GM10266 (cell line): ENCODE measurements around the gene GRM4.

Experiments
- DNase-seq: peaks from one replicate; pipeline ENCODE4 v3.0.0; 2012; ENCODE audit errors: extremely low spot score
- CTCF ChIP-seq: IDR thresholded peaks from 2 replicates; pipeline ENCODE4 v1.5.1; 2012; ENCODE audit warnings: mild to moderate bottlenecking, low read depth; ENCODE audit not compliant: control insufficient read depth, insufficient read depth; ENCODE audit errors: missing control alignments

GRM4 gene

GRCh38 chr6:34071136-34071883 lies 74.6 kb downstream of the GRM4 start:
- TF ChIP-seq CTCF, result no peak
- no peak for DNase-seq

- no peak for DNase-seq
- no peak for TF ChIP-seq CTCF
Observed at GRCh38 chr6:34070315-34071135, 75.4 kb downstream of the GRM4 start.

- no peak for TF ChIP-seq CTCF
- DNase-seq, result no peak
Observed at GRCh38 chr6:34068462-34069044, 77.3 kb downstream of the GRM4 start.

GRCh38 chr6:34067814-34068213 lies 78.1 kb downstream of the GRM4 start:
- TF ChIP-seq CTCF, result peak; percentile 30
- DNase-seq, result no peak

- no peak for DNase-seq
- TF ChIP-seq CTCF, result no peak
Observed at GRCh38 chr6:34066772-34067770, 78.8 kb downstream of the GRM4 start.

GRCh38 chr6:34066218-34066571 lies 79.7 kb downstream of the GRM4 start:
- DNase-seq, result no peak
- TF ChIP-seq CTCF, result no peak
